NCI-H2171 (cell line): ENCODE measurements around the gene HMBS.
"Not testable (repeated sequence)": the region's sequence is repeated elsewhere in the genome, so short reads cannot be mapped to it uniquely, and the experiment has no call there.

Source experiments
- DNase-seq: peaks from one replicate; lab custom pipeline; 2025; lab: John Stamatoyannopoulos, UW

The HMBS gene

DNA sequence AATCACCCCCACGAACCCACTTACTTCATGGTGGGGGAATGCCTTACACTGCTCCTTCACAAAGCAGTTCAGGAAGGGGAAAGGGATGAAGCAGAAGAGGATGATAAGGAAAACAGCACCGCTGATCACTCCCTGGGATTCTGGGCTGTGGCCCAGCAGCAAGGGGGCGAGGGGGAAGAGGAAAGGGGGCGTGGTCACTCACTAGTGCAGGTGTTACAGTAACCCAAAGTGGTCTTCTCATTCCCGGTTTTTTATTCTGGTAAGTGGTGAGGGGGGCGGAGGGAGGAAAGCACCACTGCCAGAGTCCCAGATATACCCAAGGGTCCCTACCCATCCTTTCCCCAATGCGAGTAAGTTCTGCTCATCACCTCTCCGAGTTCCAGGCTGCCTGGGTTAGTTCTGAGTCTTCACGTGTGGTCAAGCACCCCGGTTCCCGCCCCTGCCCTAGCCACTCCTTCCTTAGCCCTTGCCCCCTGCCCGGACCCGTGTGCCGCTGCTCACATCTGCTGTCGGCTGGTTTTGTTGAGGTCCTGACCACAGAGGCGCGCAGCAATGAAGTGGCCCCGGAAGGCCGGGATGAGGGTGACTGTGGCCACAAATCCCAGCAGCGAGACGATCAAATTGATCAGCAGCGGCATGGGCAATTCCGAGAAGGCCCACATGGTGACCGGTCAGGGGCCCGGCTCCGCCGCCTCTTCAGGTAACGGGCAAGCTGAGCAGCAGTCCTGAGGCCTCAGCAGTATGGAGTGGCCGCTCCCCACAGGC lies 16.5 kb downstream of the HMBS start:
- no peak for DNase-seq

DNA sequence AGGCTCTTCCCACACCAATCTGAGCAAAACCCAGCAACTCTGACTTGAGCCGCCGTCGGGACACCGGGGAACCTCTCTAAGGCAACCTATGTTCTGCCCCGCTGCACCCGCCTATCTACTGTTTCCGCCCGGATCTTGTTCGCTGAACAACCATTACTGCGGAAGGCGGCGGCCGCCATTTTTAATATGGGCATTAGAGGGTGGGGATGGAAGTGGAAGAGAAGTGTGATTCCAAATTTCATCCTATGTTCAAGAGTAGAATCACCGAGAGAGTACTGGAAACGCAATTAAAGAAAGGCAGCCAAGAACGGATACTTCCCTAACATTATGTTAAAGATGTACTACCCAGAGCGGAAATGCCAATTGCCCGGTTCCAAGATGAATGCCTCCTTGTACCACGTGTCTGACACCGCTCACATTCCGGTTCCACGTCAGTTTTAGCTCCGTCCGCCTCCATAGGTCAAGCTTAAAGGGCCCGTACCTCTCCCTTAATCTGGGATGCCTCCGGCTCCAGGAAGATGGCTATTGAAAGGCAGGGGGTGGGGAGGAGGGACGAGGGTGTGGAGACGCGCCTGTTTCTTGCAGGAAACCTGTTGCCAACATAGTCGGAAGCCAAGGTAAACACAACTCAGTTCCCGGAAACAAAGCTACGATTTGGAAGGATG lies 17.2 kb downstream of the HMBS start, which contains the start of gene DPAGT1:
Gene DPAGT1 (minus strand): TSS at position 95 of the 665 bp plus-strand sequence. CDS start 198 bp downstream, outside the sequence.
- peak; percentile 78 for DNase-seq

DNA sequence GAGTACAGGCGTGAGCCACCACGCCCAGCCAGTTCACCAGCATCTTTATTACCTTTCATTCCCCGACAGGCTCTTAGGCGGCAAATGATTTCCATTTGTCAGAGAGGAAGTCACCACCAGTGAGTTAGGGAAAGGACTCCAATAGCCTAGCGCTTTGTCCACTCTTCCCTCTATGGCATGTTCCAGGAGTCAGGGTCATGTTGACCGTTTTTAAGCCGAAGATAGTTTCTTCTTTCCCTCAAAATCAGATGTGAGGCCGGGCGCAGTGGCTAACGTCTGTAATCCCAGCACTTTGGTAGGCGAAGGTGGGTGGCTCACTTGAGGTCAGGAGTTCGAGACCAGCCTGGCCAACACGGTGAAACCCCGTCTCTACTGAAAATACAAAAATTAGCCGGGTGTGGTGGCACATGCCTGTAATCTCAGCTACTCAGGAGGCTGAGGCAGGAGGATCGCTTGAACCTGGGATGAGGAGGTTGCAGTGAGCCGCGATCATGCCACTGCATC lies 18.5 kb downstream of the HMBS start:
- not testable (repeated sequence) for DNase-seq

DNA sequence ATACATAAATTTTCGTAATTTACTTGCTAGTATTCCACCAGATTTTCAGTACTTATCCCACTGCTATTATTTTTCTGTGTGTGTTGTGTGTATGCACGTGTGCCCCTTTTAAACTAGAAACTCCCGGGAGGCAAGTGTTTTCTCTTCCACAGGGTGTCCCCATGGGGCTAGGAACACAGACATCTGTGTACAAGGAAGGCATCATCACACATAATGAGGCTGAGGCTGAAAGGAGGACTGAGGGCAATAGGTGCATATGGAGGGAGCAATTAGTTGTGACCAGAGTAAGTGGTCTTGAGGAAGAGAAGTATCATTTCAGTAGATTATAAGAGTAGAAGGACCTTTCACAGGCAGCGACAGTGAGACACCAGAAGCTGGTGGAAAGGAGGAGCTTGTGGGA lies 19.1 kb downstream of the HMBS start:
- peak; percentile 51 for DNase-seq

DNA sequence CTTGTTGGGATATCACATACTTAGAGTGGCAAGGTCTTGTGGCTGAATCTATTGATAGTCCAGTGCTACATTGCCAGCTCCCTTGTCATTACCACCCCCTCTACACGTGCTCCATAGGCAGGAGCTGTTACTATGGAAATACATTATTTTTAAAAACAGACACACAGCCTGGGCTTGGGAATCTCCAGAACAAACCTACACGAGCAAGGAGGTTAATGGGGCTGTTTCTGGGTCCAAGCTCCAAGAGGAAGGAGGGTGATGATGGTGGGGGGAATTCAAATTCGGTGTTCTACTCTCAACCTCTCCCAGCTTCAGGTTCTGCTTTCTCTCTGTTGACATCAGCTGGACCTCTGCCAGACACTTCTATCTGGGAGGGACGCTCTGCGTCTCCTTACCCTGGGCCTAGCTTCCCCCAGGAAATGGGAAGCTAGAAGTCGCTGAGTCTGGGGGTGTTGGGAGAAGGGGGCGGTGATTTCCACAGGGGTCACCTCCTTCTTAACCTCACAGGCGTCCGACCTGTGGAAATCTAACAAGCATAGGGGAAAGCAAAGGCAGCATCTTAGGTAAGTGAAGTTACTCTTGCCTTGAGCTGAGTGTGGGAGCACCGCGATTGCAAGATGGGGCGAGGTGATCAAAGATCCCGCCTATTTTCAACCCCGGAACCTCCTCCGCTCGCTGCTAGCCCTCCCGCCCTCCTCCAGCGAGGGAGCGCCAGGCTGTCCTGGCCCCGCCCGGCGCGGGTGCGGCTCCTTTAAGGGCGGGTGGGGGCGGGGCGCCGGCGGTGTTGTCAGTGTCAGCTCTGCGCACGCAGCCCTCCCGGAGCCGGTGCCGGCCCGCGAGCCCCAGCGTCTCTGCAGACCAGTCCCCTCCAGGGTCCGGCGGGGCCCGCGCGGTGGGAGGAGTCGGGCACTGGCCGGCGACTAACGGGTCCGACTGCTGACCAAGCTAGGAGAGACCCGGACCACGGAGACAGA lies 22.2 kb downstream of the HMBS start, which contains the start of gene C2CD2L:
Gene C2CD2L (plus strand): TSS at position 781 of the 974 bp plus-strand sequence. CDS start 398 bp downstream, outside the sequence.
- peak; percentile 81 for DNase-seq

DNA sequence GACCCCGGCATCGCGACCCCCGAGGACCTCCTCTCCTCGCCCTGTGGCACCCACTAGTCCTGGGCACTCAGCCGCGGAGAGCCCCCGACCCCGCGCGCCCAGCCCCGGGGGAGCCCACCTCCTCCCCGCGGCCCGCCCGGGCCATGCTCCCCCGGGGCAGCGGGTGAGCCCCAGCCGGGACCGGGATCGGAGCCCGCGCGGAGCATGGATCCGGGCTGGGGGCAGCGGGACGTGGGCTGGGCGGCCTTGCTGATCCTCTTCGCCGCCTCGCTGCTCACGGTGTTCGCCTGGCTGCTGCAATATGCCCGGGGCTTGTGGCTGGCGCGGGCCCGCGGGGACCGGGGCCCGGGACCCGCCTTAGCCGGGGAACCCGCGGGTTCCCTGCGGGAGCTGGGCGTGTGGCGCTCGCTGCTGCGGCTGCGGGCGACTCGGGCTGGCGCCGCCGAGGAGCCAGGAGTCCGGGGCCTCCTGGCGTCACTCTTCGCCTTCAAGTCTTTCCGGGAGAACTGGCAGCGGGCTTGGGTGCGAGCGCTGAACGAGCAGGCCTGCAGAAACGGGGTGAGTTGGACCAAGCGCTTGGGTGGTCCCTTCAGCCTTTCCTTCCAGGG lies 23.0 kb downstream of the HMBS start:
- DNase-seq, result no peak

DNA sequence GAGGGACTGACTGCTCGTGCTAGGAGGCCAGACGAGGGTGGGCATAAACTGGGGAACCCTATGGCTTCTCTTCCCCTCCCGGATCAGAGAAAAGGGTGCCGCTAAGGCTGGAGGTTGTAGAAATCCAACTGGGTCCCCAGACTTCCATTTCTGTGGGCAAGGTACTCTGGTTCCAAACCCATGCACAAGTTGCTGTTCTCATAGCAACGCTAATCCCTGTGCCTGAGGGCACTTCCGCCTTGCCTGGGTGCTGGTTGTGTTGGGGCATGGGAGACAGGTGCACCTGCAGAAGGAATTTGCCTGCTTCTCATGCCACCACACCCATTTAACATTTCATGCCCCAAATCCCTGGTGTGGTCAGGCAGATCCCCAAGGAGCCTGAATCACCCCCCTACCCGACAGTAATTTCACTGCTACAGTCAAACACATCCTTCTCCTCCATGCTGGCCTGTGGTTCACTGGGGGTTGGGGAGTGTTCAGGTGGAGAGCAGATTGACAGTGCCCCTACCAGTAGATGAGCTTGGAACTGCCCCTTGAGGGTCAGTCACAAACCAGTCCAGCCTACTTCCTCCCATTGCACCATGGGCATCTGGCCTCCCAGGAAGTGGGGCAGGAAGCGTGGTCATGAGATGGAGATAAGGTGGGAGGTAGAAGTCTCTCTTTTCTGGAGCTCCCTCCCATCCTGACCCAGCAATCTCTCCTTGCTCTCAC lies 23.6 kb downstream of the HMBS start:
- no peak for DNase-seq

DNA sequence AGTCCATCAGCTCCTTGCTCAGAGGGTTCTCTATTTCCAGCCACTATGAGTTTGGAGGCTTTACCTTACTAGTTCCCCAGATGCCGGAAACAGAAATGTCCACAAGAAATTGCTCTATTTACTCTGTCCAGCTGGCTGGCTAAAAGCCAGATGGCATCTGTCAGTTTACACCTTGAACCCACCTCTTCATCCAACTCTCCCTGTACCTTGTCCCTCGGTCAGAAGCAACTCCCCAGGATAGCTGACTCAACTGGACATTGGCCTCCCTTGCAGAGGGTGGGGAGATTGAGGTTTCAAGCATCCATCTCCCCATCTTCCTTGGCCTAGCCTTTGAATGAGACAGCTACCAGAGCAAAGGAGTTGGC lies 24.2 kb downstream of the HMBS start:
- DNase-seq, result no peak

DNA sequence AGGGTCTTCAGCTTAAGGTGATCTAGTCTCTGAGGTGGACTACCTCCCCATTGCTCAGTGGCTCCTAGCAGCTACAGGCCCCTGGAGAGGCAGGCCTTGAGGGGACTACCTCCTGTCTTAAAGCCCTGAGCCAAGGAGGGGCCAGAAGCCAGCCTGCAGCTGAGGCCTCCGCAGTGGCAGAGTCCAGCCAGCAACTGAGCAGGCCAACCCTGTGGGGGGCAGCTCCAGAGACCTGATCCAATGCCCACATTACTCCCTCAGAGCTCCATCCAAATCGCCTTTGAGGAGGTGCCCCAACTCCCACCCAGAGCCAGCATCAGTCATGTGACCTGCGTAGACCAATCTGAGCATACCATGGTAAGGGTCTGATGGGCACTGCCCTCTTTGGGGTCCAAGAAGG lies 25.2 kb downstream of the HMBS start:
- DNase-seq, result no peak

DNA sequence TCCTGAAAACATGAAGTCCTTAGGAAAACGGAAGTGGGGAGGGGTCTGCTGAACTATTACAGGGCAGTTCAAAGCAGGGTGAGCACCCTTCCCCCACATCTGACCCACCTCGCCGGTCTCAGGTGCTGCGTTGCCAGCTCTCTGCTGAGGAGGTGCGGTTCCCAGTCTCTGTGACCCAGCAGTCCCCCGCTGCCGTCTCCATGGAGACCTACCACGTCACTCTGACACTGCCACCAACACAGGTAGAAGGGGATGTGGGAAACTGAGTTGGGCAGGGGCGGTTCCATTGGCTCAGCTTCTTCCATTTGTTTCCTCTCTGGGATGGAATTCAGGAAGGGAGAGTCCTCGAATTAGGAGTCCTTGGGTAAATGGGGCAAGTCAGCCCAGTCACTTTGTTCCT lies 25.8 kb downstream of the HMBS start:
- DNase-seq, result no peak

DNA sequence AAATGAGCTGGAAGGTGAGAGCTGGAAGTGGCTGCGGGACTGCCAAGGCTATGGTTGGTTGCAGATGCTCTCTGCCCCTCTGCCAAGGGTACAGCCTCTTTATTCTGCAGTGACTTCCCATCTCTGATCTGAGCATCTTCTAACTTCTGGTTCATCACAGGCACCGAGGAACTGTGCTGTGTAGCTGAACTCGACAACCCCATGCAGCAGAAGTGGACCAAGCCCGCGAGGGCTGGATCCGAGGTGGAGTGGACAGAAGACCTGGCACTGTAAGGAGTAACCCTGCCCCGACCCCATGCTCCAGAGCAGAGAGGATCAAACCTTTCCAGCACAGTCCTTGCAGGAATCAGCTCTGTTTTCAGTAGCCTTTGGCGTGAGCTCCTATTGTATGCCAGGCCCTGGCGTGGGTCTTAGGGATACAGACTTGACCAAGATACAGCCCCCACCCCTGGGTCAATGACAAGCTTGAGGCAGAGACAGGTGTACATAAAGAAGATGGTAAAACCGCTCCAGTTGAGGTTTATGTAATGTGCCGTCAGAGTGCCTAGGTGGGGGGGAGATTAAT lies 26.8 kb downstream of the HMBS start:
- no peak for DNase-seq

DNA sequence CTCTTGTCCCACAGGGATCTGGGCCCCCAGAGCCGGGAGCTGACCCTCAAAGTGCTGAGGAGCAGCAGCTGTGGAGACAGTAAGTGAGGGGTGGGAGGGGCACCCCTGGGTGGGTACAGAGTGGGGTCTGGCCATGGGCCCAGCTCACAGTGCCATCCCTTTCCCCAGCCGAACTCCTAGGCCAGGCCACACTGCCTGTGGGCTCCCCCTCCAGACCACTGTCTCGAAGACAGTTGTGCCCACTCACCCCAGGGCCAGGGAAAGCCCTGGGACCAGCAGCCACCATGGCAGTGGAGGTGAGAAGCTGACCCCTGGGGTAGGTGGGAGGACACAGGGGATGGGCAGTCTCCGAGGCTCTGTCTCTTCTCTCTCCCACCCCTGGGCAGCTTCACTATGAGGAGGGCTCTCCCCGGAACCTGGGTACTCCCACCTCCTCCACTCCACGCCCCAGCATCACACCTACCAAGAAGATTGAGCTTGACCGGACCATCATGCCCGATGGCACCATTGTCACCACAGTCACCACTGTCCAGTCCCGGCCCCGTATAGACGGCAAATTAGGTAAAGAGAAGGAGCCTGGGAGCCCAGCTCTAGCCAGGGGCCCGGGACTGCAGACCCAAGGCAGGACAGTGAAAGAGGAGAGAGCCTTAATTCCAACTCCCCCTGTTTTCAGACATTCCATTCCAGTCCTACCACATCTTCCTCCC lies 27.8 kb downstream of the HMBS start:
- DNase-seq, result no peak

DNA sequence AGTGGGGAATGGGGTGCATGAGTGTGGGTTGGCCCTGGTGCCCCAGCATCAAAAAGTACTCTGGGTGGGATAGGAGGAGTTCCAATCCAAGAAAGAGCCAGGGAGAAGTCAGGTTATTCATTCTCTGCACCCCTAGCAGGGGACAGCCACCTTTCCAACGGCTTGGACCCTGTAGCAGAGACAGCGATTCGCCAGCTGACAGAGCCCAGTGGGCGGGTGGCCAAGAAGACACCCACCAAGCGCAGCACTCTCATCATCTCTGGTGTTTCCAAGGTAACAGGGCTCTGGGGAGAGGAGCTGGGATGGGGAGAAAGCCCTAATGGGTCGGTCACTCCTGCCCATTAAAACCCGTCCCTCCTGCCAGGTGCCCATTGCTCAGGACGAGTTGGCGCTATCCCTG lies 29.0 kb downstream of the HMBS start:
- DNase-seq, result no peak

DNA sequence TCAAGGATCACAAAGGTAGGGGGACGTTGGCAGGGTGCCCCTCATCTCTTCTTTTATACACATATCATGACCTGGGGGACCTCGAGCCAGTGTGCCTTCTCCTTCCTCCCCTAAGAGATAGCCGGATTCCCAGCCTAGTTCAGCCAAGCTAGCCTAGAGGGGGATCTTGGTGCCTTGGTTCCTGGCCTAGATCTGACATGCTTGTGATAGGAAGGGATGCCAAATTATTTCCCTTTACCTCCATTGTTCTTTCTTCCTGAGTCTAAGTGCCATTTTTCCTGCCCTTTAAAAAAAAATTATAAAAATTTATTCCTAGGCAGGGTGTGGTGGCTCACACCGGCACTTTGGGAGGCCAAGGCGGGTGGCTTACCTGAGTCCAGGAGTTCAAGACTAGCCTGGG lies 29.7 kb downstream of the HMBS start:
- no peak for DNase-seq

DNA sequence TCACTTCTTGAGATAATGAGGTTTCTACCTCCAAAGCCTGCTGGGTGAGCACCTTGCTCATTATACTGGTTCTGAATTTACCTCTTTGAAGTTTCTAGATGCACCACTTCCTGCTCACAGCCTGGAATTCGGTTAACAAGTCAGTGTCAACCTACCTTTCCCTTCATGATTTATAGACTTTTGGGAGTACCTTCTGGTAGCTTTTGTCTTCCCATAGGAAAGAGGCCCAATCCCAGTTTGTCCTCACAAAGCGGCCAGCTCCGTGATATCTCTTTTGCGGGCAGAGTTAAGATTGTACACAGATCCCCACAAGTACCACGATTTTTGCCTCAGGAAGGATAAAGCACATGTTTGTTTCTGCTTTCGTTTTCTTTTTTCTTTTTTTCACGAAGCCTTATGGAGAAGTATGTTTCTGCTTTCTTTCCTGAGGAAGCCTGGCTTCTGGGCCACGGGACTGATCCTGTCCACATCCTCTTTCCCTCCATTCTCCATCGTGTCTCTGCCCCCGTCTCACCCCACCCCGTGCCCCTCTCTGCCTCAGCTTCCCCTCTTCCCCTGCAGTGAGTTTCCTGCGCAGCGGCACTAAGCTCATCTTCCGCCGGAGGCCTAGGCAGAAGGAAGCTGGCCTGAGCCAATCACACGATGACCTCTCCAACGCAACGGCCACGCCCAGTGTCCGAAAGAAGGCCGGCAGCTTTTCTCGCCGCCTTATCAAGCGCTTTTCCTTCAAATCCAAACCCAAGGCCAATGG lies 31.0 kb downstream of the HMBS start:
- no peak for DNase-seq

DNA sequence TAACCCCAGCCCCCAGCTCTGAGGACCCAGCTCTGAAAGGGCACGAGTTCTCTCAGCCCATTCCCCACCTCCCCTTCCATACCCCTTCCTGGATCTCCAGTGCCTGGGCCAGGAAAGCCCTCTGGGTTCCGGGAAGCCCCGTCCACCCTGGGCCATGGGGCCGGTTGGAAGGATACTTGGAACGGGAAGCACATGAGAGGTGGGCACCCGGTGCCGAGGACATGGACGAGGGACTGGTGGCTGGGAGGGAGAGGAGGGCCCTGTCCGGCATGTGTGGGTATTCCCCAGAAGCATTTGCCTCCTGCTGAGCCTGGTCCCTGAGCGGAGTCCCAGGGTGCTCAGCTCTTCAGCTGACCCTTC lies 31.5 kb downstream of the HMBS start:
- DNase-seq, result no peak

DNA sequence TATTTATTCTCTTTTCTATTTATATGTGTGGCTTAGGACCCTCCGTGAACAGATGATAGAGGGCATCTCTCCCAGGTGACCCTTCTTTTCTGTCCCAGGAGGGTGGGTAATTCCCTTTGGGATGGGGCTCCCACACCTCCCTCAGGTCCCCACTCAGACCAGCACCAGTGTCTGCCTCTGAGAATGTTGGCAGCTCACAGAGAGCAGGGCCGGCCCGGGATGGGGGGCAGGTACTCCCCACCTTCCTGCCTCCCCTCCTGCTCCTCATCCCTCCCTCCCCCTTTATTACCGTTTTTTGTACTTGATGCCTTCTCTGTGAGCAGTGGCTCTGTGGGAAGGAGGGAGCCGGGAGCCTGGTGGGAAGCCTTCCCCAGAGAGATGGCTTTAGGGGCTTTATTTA lies 31.9 kb downstream of the HMBS start:
- no peak for DNase-seq

DNA sequence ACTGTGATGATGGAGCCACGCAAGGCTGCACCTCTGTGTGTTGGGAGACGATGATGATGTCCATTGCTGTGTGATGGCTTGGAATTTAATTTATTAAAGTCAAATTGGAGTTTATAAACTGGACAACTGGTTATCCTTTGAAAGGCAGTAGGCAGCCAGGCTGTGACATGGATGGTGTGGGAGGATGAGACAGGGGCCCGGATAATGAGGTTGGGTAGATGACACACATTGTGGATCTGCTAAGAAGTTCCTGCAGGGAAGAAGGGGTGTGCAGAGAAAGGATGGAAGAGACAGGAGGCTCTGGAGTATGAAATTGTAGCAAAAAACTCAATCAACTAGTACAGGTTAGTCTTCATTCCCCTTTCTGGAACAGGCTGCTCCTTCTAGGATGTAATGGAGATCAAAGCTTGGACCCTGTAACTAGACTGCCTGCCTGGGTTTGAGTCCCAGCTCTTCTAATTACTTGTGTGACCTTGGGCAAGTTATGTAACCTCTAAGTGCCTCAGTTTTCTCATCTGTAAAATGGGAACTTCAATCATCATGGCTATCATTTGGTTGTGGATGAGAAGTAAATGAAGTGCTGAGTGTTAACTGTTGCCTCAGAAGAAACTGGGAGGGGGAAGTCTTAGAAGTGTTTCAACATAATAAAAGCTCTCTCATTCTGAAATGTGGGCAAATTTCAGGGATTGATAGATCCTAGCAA lies 32.5 kb downstream of the HMBS start:
- no peak for DNase-seq

DNA sequence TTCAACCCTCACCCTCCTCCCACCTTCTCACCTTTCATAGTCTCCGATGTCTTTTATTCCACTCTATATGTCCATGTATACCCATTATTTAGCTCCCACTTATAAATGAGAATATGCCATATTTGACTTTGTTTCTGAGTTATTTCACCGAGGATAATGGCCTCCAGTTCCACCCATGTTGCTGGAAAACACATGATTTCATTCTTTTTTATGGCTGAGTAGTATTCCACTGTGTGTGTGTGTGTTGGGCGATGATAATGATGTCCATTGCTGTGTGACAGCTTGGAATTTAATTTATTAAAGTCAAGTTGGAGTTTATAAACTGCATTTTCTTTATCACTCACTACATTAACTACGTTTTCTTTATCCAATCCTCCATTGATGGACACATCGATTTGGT lies 33.5 kb downstream of the HMBS start:
- no peak for DNase-seq
